ENCODE data around the gene SLC51B.
"Not testable (repeated sequence)": the region's sequence is repeated elsewhere in the genome, so short reads cannot be mapped to it uniquely, and the experiment has no call there.

Gene SLC51B

GRCh38 chr15:65044724-65045481 is at the start of gene SLC51B:
Gene SLC51B, plus strand, starts transcription at chr15:65045387. Its CDS starts 4,618 bp downstream, at chr15:65050005.
- no peak for DNase-seq

- DNase-seq = no peak
These were observed 48.1 kb upstream of the SLC51B start for GRCh38 chr15:64997066-64997465.

GRCh38 chr15:64997745-64998375 is 47.3 kb upstream of the SLC51B start:
- DNase-seq = no peak

GRCh38 chr15:65004993-65005392 is 40.2 kb upstream of the SLC51B start:
- no peak for DNase-seq

GRCh38 chr15:65006876-65007275 is 38.3 kb upstream of the SLC51B start:
- no peak for DNase-seq

GRCh38 chr15:65008983-65009382 is 36.2 kb upstream of the SLC51B start:
- no peak for DNase-seq

- not testable (repeated sequence) for DNase-seq
These were observed 34.0 kb upstream of the SLC51B start for GRCh38 chr15:65011198-65011597.

GRCh38 chr15:65020419-65020818 is 24.8 kb upstream of the SLC51B start:
- no peak for DNase-seq

- DNase-seq = no peak
These were observed 23.7 kb upstream of the SLC51B start for GRCh38 chr15:65021488-65021887.

- DNase-seq = no peak
These were observed 18.4 kb upstream of the SLC51B start for GRCh38 chr15:65026756-65027155.

- DNase-seq = no peak
These were observed 17.6 kb upstream of the SLC51B start for GRCh38 chr15:65027593-65027992.

- DNase-seq = no peak
These were observed 16.8 kb upstream of the SLC51B start for GRCh38 chr15:65028338-65028737.

- peak; percentile 18 for DNase-seq
These were observed 16.1 kb upstream of the SLC51B start, which contains the start of gene MTFMT for GRCh38 chr15:65028921-65029735. Gene MTFMT, minus strand, starts transcription at chr15:65029639. Its CDS starts 26 bp downstream, at chr15:65029613.

- no peak for DNase-seq
These were observed 15.4 kb upstream of the SLC51B start for GRCh38 chr15:65029736-65030208.

GRCh38 chr15:65032801-65033537 is 12.2 kb upstream of the SLC51B start:
- no peak for DNase-seq

- no peak for DNase-seq
These were observed 11.4 kb upstream of the SLC51B start for GRCh38 chr15:65033659-65034269.

GRCh38 chr15:65034719-65035118 is 10.5 kb upstream of the SLC51B start:
- DNase-seq = no peak

- no peak for DNase-seq
These were observed 7.9 kb upstream of the SLC51B start for GRCh38 chr15:65037309-65037708.

- no peak for DNase-seq
These were observed 6.8 kb upstream of the SLC51B start for GRCh38 chr15:65038428-65038827.

GRCh38 chr15:65038836-65039235 is 6.4 kb upstream of the SLC51B start:
- no peak for DNase-seq

- no peak for DNase-seq
These were observed 4.7 kb upstream of the SLC51B start for GRCh38 chr15:65040461-65040860.

GRCh38 chr15:65041787-65042186 is 3.4 kb upstream of the SLC51B start:
- no peak for DNase-seq
